NCI-H1105 treated with DMSO at 0.1 percent for 48 hours (cell line): Measurements from ENCODE around the gene ARID5B.
A peak's percentile ranks its signal among the peaks of the same experiment; 100 is the strongest.

Experiments
- DNase-seq: peaks from one replicate; lab custom pipeline; 2025; lab: John Stamatoyannopoulos, UW

The ARID5B gene

DNA sequence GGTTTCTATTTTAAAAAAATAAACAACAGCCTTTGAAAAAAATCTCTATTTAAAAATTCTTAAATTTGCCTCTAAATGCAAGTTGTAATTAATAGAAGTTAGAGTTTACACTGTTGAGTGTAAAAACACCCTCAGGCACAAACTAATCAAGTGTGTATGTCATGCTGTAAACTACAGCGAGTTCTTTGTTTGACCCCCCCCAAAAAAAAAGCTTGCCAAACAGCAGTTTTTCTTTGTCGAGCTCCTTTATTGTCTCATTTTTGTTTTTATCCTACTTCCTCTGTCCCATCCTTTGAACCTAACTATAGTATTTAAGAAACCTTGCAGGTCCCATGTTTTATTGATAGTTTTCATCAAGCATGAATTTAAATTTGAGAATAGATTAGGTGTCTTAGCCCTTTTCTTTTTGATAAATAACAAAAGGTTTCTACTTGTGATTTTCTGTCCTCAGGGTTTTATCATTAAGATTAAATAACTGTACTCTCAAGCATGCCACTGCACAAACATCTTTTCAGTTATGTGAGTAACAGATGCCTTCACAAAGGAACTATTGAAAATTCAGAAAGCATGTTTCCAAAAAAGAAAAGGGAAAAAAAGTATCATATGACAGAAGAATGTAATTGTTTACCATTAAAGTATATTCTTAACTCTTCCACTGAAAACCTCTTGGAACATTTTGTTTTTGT lies 176.0 kb downstream of the ARID5B start:
- DNase-seq, result no peak

DNA sequence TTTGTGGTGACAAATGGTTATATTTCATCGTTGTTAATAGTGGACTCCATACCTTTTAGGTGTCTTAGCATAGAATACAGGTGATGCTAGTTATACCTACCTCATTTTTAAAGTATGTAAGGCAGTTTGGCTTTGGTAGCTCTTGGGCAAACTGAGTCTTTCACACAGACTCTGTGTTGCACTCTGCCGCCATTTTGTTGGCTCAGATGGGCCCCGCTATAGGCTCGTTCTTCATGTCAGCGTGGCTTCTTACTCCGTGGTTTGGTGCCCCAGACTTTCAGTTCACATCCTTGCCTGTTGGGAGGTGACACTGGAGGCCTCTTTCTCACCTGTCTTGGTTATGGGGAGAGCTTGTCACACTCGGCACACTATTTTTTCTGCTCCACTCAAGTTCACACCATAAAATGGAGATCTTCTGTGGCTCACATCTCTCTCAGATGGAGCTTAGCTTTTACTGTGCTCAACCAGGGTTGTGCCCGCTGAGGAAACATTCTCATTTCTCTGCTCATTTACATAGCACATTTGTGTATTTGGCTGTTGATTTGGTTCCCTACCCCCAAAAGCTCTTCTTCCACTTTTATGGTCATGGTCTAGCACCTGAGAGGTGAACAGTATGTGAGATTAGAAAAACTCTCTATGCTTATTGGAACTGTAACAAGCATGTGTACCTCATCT lies 178.5 kb downstream of the ARID5B start:
- DNase-seq, result no peak

DNA sequence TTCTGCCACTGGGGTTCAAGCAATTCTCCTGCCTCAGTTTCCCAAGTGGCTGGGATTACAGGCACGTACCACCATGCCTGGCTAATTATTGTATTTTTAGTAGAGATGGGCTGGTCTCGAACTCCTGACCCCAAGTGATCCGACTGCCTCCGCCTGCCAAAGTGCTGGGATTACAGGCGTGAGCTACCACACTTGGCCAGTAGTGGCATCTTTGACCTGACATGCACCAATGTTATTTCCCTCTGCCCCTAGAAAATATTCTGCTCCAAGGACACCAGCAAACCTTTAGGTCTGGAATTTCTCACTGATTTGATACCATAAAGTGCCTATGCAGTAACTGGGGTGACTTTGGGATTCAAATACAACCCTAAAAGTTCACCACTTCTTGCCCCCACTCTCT lies 179.4 kb downstream of the ARID5B start:
- no peak for DNase-seq

DNA sequence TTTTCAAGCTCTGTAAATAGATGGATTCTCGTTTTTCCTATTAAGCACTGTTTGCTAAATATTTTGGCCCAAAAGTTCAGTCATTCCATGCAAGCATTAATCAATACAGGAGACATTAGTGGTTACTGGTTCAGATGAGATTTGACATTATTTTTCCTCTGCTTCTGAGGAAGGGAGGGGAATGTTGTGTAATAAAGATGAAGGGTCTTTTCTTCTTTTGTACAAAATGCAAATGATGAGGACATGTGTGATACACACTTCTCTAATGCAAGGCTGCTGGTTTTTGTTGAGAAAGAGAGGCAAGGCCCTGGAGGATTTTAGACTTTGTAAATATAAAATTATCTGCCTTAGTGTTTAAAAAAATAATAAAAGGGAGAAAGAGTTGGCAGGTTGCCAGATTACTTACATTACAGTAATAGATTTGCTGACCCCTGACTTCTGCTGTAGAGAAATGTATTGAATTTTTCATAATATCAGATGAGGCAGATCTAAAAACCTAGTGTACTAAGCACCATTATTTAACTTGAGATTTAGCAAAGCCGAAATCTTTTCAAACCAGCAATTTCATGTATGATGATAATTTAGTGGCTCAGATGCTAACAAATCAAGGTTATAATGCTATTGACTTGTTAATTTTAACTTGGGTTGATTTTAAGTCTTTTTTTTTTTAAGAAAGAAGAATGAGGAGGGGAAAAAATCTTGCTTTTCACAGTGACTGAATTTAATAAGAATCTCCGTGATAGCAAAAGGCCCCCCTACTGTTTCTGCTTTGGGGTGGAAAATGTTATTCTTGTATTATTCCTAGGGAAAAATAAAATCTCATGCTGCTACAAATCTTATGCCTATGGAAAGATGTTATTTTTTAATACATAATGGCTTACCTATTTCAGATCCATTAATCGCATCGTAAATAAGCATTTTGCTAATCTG lies 180.1 kb downstream of the ARID5B start:
- peak; percentile 20 for DNase-seq

DNA sequence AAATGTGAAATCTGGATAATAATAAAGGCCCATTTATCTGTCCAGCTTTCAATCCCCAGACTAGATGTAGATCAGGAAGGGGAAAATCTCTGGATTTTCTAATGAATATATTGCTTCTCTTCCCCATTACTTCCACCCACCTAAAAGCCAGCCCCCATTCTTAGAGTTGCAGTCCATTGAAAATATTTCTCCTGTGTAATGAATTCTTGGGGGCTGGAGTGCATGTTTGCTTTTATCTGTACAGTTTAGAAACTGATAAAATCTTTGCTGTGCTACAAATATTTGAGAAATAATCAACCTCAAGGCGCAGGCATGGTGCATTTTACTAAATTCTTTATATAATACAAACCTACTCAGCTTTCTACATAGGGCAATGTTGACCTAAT lies 180.8 kb downstream of the ARID5B start:
- DNase-seq, result no peak

DNA sequence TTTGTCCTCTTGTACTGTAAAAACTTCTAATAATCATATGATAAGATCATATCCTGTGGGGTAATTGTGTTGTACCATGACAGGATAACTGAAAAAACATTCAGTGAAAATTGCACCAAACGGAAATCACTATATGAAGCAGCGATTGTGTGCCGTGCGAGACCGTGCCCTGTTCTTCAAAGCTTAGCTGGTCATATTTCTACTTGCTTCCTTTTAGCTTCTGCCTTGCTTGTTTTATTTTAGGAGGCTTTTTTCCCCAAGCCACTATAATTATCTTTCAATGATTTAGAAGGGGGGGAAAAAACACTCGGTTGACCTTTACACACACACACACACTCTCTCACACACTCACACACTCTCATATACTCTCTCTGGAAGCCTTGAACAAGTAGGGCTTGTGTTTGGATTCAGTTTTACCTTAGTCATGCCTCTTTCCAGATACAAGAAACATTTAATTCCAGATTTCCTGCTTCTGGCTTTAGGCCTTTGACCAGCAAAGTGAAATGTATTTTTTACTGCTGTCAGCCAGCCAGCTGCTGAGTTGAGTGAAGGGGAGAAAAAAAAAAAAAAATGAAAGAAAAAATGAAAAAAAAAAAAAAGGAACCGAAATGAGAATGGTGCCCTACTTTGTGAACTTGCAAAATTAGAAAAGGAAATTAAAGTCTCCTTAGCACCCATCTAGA lies 181.4 kb downstream of the ARID5B start:
- DNase-seq, result no peak

DNA sequence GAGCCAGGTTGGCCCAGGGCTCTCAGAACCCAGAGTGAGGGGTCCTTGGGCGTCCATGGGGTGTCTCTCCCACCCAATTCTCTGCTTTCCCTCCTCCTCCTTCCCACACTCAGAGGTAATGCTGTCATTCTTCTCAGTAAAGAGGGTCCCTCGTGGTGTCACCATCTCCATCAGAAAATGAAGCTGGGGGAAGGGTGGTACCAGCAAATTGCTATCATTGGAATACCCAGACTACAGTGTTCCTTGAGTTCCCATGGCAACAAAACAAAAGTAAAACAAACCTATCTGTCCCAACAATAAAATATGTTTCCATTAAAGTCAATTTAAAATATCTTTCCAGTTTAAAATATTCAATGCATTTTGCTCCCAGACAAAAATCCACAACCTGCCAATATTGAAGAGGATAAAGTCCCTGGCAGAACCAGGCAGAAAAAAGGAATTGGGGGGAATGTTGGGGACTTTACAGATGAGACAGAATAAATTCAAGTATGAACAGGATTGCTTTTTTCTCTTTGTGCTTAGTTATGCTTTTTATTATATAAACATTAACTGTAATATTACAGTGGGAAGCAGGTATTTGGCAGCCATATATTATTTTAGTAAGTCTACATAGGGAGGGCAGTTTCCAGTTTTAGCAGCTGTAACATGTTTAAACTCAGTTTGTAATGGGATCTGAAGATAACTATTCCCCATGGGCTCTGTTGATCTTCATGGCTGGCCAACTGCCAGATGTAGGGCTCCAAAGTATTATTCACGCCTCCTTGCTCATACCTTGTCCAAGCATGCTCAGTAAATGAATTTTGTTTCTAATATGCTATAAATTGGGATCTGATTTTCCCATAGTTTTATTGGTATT lies 182.1 kb downstream of the ARID5B start:
- peak; percentile 78 for DNase-seq

DNA sequence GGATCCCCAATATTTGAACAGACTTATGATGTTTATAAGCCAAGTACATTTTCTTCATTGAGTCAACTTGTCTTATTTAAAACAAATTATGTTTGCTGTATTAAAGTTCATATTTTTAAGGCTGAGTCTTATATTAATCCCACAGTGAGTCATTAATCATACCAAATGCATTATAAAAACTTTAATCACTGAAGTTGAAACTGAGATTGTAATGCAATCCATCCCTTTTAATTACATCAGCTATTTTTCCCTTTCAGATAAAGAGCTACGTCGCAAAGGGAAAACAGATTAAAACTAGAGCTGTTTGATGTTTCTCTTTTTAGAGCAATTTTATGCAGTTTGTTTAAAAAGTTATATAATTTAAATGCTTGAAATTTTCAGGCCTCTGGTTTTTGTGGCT lies 183.0 kb downstream of the ARID5B start:
- DNase-seq, result no peak

DNA sequence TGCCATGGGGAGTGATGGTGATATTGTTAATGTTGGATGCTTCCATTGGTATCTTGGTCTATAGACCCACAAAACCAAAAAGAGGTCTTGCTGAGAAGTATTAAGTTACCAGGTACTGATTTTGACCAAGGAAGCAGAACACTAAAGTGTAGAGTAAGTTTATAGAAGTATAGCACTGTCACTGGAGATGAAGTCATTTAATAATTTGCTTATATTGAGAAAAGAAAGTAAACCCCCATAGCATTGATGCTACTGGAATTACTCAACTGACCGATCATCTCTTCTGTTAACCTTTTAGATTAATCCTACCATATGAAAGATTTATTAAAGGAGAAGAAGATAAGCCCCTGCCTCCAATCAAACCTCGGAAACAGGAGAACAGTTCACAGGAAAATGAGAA lies 183.9 kb downstream of the ARID5B start:
- DNase-seq, result no peak

DNA sequence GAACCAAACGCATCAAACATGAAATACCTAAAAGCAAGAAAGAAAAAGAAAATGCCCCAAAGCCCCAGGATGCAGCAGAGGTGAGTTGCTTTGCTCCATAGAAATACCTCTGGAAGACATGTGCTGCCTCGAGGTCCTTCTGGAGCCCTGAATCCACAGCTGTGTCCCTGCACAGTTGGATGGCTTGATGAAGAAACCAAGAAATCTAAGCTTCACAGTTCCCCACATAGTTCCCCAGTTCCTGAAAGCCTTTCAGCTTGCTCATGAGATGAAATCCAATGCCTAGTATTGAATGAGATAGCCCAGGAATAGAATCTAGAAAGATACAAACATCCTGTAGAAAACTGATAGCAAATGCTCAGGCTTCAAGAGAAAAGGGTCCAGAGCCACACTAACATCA lies 184.3 kb downstream of the ARID5B start:
- DNase-seq, result no peak

DNA sequence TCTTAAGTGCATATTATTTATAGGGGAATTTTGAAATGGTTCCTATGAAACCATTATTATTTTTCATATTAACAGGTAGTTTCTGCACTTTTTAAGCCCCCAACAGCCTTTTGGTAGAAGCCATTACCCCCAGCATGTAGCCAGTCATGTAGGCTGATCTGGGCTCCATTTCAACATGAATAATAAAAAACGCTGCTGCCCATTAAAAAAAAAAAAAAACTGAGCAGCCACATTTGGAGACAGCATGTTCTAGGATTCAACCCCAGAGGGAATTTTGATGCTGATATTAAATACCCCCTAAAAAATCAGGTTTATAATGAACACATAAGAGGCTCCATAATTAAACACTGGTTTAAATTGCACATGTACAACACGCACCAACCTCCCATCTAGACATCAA lies 185.8 kb downstream of the ARID5B start:
- no peak for DNase-seq

DNA sequence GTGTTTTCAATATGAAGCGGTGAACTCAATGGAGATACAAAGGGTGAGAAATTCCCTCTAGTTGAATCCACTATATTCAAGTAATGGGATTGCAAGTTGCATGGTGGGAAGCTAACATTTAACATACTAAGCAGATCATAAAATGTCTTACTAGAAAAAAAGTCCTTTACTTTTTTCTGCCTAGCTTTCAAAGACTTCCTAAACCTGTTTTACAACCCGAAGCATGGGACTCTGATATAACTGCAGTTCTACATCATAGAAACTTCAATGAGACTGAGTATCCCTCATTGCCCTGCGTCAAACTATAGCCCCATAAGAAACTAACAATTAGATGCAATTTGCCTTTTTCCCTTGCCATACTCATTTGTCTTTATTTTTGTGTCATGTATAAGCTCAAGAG lies 187.3 kb downstream of the ARID5B start:
- no peak for DNase-seq

DNA sequence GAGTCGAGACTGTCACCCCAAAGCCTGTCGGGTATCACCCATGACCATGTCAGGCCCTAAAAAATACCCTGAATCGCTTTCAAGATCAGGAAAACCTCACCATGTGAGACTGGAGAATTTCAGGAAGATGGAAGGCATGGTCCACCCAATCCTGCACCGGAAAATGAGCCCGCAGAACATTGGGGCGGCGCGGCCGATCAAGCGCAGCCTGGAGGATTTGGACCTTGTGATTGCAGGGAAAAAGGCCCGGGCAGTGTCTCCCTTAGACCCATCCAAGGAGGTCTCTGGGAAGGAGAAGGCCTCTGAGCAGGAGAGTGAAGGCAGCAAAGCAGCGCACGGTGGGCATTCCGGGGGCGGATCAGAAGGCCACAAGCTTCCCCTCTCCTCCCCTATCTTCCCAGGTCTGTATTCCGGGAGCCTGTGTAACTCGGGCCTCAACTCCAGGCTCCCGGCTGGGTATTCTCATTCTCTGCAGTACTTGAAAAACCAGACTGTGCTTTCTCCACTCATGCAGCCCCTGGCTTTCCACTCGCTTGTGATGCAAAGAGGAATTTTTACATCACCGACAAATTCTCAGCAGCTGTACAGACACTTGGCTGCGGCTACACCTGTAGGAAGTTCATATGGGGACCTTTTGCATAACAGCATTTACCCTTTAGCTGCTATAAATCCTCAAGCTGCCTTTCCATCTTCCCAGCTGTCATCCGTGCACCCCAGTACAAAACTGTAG lies 191.0 kb downstream of the ARID5B start:
- no peak for DNase-seq

DNA sequence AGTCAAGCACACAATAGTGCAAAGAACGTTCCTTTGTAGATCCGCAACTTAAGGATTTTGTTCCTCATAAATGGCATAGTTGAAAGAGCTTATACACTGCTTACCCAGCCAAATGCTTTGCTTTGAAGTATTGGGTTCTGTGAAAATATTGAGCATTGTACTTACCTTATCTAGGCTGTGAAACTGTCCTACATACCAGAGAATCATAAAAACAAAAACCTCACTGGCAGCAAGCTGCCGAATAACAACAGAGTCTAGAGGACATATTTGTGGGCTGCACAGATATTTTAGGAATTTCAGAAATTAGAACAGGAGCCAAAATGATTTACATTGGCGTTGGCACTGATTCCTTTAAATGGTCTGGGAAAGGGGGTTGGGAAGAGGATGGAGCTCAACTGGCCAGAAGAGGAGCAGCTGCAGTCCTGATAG lies 192.4 kb downstream of the ARID5B start:
- no peak for DNase-seq

DNA sequence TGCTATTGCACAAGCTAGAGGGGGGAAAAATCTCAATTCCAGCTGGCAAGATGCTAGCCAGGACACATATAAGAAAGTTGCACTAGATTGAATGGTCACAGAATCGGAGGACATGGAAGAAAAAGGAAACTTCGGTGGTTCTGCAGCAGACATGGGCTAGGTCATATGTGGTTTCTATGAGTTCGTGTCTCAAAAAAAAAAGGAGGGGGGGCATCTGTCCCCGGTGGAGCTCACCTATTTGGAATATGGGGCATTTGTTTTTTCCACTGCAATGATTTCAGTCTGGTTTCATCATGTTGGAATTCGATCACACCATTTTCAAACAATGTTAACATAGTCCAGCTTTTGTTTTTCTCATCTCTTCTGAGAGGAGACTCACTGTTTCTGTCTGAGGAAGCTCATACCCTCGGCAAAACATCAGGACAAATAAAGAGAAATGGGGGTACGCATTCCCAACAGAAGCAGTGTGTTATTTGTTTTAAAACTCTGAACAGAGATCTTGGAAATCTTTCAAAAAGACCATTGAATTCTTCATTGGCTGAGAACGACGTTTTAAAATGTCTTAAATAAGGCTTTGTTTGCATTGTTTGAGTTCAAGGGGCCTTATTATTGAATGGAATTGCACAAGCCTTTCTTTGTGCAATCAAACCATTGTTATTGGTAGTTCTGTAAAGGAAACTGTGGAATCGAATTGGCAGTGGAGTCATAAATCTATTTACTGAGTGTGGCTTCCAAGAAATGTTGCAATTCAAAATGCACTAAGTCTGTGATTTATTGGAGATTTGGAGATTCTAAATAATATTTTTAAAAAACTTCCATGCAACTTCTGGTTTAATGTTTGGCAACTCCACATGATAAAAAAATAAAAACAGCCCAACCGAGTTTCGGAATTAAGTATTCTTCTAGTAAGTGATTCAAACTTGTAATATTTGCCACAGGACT lies 194.0 kb downstream of the ARID5B start:
- no peak for DNase-seq

DNA sequence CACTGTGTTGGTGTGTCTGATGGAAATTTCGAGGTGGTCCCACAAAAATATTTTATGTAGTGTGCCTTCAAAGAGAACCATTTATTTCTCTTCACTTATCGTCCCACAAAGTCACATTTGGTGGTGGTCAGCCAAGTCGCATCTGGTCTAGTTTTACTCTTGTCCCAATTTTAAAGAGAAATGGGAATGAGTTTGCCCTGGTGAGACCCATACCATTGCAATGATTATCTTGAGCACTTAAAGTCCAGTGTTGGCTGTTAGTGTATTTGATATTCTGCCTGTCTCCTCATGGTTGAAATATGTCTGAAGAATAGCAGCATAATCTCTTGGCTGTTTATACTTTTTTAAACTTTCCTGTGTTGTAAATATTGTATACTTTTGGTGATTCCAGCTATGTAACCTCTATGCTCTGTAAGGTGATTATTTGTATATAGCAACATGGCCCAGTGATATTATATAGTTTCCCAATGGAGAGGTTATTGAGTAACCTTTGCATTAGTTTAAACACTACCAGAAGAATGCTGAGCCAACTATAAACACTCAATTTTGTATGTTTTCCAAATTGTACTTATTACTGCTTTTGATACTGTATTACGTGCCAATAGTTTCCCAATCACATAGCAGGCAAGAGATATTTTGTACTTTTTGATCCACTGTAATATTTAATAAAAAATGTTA lies 194.9 kb downstream of the ARID5B start:
- DNase-seq, result no peak

DNA sequence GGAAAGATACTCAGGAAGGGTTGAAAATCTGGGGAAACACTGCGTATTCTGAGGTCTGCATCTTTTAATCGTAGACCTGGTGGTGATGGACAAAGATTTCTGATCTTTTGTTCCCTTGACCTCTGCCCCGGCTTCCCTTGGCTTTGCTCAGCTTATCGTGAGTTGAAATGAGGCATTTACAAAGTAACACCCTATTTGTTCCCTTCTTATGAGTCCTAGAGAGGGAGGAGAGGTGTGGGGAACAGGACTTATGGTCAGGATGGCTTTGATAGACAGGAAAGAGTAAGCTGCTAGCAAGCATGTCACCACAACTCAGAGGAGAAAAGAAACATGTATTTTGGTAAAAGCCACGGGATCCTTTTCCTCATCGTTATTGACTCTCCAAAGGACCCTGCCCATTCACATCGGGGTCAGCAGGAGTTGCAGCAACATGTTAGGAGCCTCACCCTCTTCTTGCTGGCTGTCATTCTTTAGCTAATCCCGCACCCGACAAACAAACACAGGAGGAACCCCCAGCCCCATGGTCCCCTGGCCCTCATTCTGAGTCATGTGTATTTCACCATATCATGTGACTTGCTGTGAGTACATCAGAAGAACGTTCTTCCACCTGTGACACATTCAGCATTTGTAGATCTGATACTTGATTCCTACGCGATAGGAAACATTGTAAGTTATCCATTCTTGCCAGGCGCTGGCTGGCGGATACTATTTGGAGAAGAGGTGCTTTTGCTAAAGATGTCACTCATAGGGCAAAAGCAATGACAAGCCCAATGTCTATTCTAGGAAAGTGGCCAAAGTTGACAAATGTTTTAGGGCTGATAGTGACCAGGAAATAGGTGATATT lies 197.0 kb downstream of the ARID5B start:
- no peak for DNase-seq

DNA sequence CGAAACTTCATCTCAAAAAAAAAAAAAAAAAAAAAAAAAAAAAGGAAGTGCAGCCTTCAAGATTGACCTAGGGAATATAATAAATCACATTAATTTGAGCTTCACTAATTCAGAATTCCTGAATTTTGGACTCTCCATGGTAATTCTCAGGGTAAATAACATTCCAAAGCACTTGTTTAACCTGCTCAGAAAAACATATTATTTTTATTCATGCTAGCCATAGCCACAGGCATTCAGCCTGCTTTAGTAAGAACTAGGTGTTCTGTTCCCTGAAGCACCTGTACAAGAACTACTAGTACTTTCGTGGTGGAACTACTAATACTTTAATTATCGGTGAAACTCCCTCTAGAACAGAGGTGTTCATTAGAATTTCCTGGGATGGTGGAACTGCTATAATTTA lies 197.8 kb downstream of the ARID5B start:
- no peak for DNase-seq
